ENCODE measurements around the gene CTDSPL2. TPM values are rescaled to one million over a fixed set of nuclear protein-coding genes. Genes with fewer than 3 reads are reported as not detected.

The CTDSPL2 gene
- total RNA-seq, 4 donors from 2014 or later = 40.0 to 75.4 (median 50.0) TPM

DNA sequence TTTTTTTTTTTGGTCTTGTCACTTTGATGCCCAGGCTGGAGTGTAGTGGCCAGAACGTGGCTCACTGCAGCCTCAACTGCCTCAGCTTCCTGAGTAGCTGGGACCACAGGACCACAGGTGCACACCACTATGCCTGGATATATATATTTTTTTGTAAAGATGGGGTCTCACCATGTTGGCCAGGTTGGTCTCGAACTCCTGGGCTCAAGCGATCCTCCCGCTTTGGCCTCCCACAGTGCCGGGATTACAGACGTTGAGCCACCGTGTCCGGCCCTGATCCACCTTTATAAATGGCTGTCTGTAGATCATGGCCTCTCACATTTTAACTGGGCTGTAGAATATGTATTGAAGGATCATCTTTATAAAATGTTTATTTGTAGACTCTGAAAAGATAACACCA, 107.7 kb downstream of the CTDSPL2 start:
- Histone ChIP-seq H3K27ac (no peak overlapping the region), H3K4me3 (no peak overlapping the region), H3K4me1 (peaks cover 28% of the 10 kb centered on the region), H3K27me3 (no peaks in the 10 kb centered on the region), H3K36me3 (peaks cover 8% of the 10 kb centered on the region), H3K9me3 (no peaks in the 10 kb centered on the region)
- TF ChIP-seq POLR2AphosphoS5 (IDR thresholded peaks at IDR 0.05) = no peak
- TF ChIP-seq POLR2A (IDR thresholded peaks at IDR 0.05) = no peak
- no peak for TF ChIP-seq EP300 (IDR thresholded peaks at IDR 0.05)
- TF ChIP-seq, protein P1, sequence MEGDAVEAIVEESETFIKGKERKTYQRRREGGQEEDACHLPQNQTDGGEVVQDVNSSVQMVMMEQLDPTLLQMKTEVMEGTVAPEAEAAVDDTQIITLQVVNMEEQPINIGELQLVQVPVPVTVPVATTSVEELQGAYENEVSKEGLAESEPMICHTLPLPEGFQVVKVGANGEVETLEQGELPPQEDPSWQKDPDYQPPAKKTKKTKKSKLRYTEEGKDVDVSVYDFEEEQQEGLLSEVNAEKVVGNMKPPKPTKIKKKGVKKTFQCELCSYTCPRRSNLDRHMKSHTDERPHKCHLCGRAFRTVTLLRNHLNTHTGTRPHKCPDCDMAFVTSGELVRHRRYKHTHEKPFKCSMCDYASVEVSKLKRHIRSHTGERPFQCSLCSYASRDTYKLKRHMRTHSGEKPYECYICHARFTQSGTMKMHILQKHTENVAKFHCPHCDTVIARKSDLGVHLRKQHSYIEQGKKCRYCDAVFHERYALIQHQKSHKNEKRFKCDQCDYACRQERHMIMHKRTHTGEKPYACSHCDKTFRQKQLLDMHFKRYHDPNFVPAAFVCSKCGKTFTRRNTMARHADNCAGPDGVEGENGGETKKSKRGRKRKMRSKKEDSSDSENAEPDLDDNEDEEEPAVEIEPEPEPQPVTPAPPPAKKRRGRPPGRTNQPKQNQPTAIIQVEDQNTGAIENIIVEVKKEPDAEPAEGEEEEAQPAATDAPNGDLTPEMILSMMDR (IDR thresholded peaks at IDR 0.05) = no peak
- no peak for DNase-seq (ENCODE audit: low spot score in 2 of 2)
- WGBS = 93% methylated on average over 8 of the region's 8 CpGs

DNA sequence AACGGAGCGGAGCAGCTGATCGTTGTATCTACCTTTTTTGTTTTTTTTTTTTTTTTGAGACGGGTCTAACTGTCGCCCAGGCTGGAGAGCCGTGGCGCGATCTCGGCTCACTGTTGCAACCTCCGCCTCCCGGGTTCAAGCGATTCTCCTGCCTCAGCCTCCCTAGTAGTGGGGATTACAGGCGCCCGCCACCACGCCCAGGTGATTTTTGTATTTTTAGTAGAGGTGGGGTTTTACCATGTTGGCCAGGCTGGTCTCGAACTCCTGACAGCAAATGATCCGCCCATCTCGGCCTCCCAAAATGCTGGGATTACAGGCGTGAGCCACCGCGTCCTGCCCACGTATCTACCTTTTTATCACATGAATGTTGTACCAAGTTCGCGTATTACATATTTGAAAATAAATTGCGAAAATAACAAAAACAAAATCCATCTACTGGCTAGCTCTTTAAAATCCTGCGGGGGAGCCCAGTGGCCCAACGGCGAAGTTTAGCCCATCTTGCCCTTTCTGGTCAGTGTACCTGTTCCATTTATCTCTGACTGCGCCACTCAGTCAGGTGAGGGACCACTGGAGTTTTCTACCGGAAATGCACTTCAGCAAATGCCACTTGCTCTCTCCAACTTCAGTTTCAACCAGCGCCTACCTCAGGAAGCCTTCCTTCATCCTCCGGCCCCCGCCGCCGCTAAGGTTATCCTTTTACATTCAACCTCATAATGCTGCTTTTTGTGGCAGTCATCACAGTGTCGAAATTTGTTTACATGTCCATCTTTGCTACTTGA, 108.3 kb downstream of the CTDSPL2 start:
- Histone ChIP-seq H3K27ac (peak overlapping the region; percentile 99), H3K36me3 (peaks cover 8% of the 10 kb centered on the region), H3K27me3 (no peaks in the 10 kb centered on the region), H3K4me3 (peak overlapping the region; percentile 98), H3K4me1 (peaks cover 28% of the 10 kb centered on the region), H3K9me3 (no peaks in the 10 kb centered on the region)
- TF ChIP-seq POLR2AphosphoS5 (IDR thresholded peaks at IDR 0.05) (no peak), POLR2A (IDR thresholded peaks at IDR 0.05) (no peak), EP300 (IDR thresholded peaks at IDR 0.05) (no peak)
- TF ChIP-seq, protein P1 (IDR thresholded peaks at IDR 0.05) = no peak
- DNase-seq (ENCODE audit: low spot score in 2 of 2) = no peak
- 62% methylated on average over 36 of the region's 36 CpGs for WGBS

DNA sequence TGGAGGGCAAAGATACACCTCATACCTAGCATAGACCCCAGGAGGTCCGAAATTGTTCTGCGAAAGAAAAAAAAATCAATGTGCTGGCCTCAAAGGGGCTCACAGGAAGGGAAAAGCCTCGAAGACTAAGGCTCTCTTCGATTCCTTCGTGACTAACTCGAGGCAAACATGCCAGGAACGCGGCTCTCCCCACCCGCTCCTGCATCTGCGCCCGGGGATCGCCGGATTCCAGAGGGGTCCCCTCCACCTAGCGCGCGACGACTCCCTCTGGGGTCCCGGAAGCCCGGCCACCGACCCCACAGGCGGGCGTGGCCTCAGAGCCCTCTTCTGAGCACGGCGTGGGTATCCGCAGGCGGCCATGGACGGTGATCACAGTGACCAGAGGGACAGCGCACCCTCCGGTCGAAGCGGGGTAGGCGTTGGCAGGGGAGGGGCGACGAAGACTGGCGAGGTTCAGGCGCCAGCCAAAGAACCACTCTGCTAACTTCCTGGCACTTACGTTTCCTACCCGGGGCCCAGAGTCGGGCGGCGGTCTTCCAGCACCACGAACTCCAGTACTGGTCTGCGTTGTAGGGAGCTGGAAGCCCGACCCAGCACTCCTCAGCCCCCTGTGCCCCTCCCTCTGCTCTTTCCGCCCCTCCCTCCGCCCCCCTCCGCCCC, 109.0 kb downstream of the CTDSPL2 start:
- peak; percentile 93 to 94 for DNase-seq (ENCODE audit: low spot score in 2 of 2)
- Histone ChIP-seq H3K4me3 (peak overlapping the region; percentile 98), H3K9me3 (no peaks in the 10 kb centered on the region), H3K4me1 (peaks cover 31% of the 10 kb centered on the region), H3K36me3 (peaks cover 10% of the 10 kb centered on the region), H3K27me3 (no peaks in the 10 kb centered on the region), H3K27ac (peak overlapping the region; percentile 99)
- under 1% methylated on average over 38 of the region's 47 CpGs for WGBS
- TF ChIP-seq POLR2A (IDR thresholded peaks at IDR 0.05) (peak; percentile 39 to 61), EP300 (IDR thresholded peaks at IDR 0.05) (no peak), POLR2AphosphoS5 (IDR thresholded peaks at IDR 0.05) (peak in 2 of 3 donors; percentile 44 to 56)
- TF ChIP-seq, protein P1 (IDR thresholded peaks at IDR 0.05) = peak in 1 of 2 donors; percentile 46

DNA sequence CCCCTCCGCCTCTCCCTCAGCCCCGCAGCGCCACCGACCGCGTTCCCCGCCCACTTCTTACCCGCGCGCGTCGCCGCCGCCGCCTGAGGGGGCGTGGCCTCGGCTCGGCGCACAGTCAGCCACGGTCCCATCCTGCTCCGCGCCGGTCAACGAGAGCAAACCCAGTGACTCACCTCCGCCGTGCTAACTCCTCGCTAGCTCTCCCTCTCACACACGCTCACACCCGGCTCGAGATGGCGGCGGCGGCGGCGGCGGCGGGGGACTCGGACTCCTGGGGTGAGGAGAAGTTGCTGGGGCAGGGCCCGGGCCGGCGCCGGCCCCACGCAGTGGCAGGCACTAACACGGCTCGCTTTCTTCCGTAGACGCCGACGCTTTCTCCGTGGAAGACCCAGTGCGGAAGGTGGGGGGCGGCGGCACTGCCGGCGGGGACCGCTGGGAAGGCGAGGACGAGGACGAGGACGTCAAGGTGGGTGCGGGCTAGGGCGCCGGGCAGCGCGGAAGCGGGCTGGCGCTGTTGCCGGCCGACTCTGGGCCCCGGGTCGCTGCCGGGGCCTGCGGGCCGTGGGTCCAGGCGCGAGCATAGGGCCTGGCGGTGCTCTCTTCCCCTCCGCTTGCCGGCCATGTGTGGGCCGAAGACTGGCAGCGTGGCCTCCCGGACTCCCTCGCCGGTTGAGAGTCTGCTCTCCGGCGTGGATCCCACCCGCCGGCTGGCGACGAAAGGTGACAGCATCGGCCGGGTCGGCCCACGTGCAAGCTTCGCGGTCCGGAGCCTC, 109.7 kb downstream of the CTDSPL2 start, which contains the start of gene EIF3J:
Gene EIF3J (plus strand): TSS at position 186 of the 773 bp plus-strand sequence. CDS start 48 bp downstream, at position 234.
- Histone ChIP-seq H3K27me3 (no peaks in the 10 kb centered on the region), H3K4me1 (peaks cover 37% of the 10 kb centered on the region), H3K27ac (peak within 1 kb of the TSS; percentile 99), H3K36me3 (peaks cover 10% of the 10 kb centered on the region), H3K9me3 (no peaks in the 10 kb centered on the region), H3K4me3 (peak within 1 kb of the TSS; percentile 98)
- TF ChIP-seq EP300 (IDR thresholded peaks at IDR 0.05) = no peak
- TF ChIP-seq, protein P1 (IDR thresholded peaks at IDR 0.05) = no peak
- peak; percentile 58 to 84 for TF ChIP-seq POLR2A (IDR thresholded peaks at IDR 0.05)
- TF ChIP-seq POLR2AphosphoS5 (IDR thresholded peaks at IDR 0.05) = peak in 1 of 3 donors; percentile 63
- peak; percentile 96 for DNase-seq (ENCODE audit: low spot score in 2 of 2)
- WGBS = 1% methylated on average over 25 of the region's 97 CpGs

All from suprapubic skin (tissue), 4 donors.